ENCODE results near the gene TMEM260.
"Not testable (repeated sequence)": the region's sequence is repeated elsewhere in the genome, so short reads cannot be mapped to it uniquely, and the experiment has no call there.

The TMEM260 gene

DNA sequence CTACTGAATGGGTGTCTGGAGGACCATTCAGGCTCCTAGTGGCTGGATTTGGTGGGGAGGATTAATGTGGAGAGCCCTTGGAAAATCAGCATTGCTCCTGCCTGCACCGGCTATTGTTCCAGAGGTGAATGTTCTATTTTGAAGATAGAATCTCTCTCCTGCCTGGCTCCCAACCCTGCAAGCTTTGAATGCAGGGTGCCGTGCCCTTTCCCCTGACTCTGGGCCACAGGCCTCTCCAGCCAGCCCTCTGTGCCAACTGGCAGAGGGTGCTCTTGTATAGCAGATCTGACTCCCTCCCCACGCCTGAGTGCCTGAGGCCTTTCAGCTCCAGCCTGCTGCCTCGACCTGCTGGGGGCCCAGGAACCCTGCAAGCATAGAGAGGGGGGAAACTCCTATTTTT, 106.8 kb downstream of the TMEM260 start:
- DNase-seq: no peak

DNA sequence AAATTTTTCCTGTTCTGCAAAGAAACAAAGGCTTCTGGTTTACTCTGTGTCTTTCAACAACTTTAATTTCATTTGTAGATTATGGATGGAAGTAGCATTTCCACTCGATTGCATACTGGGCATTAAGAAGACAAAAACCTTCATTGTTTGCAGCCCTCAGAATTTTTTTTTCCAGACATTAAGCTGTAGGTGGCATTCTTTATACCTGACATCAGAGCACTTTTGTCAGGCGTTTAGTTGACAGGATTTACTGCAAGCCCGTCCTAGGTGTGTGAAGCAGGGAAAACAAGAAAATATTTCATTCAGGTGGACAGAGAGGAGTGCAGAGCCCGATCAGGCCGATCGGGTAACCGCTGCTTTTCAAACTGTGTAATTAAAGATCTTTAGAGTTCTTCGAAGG, 107.5 kb downstream of the TMEM260 start:
- DNase-seq: no peak

- DNase-seq: no peak
These were observed 115.0 kb downstream of the TMEM260 start for GRCh38 chr14:56694609-56695008.

- DNase-seq: not testable (repeated sequence)
These were observed 115.6 kb downstream of the TMEM260 start for GRCh38 chr14:56695216-56695615.

Data from 8988T (cell line).